ENCODE data around the gene KLK7. TPM values are rescaled to one million over a fixed set of nuclear protein-coding genes. Genes with fewer than 3 reads are reported as not detected.

The KLK7 gene
- total and polyA plus RNA-seq, 2 donors (not counting 3 experiments of a cell fraction or from before 2014, with no cell fraction given): not detected

- Histone ChIP-seq H3K9ac (replicated peaks; ENCODE audit: extremely low read depth, insufficient read depth, low read length) (no peak overlapping the region), H3K27me3 (ENCODE audit: control insufficient read depth in 2 of 2, insufficient read depth in 2 of 2, low read length in 2 of 2) (no peaks in the 10 kb centered on the region), H2AFZ (ENCODE audit: low read depth, low read length) (no peak overlapping the region), H3K36me3 (ENCODE audit: control insufficient read depth in 2 of 2, extremely low read depth in 1 of 2, insufficient read depth in 2 of 2, low read length in 2 of 2) (no peaks in the 10 kb centered on the region), H3K4me3 (replicated peaks in 1 of 3; ENCODE audit: insufficient read depth in 1 of 3, low read depth in 1 of 3, low read length in 3 of 3) (no peak overlapping the region), H3K4me2 (ENCODE audit: insufficient read depth, low read length) (no peak overlapping the region), H3K9me3 (replicated peaks; ENCODE audit: control insufficient read depth, insufficient read depth, low read length) (no peaks in the 10 kb centered on the region), H4K20me1 (replicated peaks; ENCODE audit: control insufficient read depth, extremely low read depth, insufficient read depth, low read length) (no peaks in the 10 kb centered on the region), H3K9me1 (replicated peaks; ENCODE audit: control insufficient read depth, extremely low read depth, insufficient read depth, low read length) (no peaks in the 10 kb centered on the region), H3K4me1 (ENCODE audit: control insufficient read depth, extremely low read depth, insufficient read depth, low read length) (no peaks in the 10 kb centered on the region), H3K79me2 (ENCODE audit: control insufficient read depth, insufficient read depth, low read length) (no peaks in the 10 kb centered on the region), H3K27ac (ENCODE audit: insufficient read depth, low read depth, low read length) (no peak overlapping the region)
- dilution Hi-C loops (cut with MboI; ENCODE audit: extremely low pct_ligation_motif_present, low sequenced_read_pairs) (no loop called here), intact Hi-C loops (cut with micrococcal nuclease) (no loop called here)
- no peak for TF ChIP-seq MAX (IDR thresholded peaks at IDR 0.05; ENCODE audit: insufficient read depth, insufficient read length)
- FAIRE-seq: no peak
- no peak for DNase-seq (ENCODE audit: low read depth, low spot score)
- ChIA-PET CTCF (no interaction called here), POLR2A (no interaction called here)
- BruUV-seq (replicated peaks): no TSS peak
Observed at GRCh38 chr19:51003316-51003715, 19.6 kb upstream of the KLK7 start.

- Histone ChIP-seq H3K36me3 (ENCODE audit: control insufficient read depth in 2 of 2, extremely low read depth in 1 of 2, insufficient read depth in 2 of 2, low read length in 2 of 2) (no peaks in the 10 kb centered on the region), H3K79me2 (ENCODE audit: control insufficient read depth, insufficient read depth, low read length) (no peaks in the 10 kb centered on the region), H3K4me3 (replicated peaks in 1 of 3; ENCODE audit: insufficient read depth in 1 of 3, low read depth in 1 of 3, low read length in 3 of 3) (no peak overlapping the region), H3K4me1 (ENCODE audit: control insufficient read depth, extremely low read depth, insufficient read depth, low read length) (no peaks in the 10 kb centered on the region), H3K9me1 (replicated peaks; ENCODE audit: control insufficient read depth, extremely low read depth, insufficient read depth, low read length) (no peaks in the 10 kb centered on the region), H3K9ac (replicated peaks; ENCODE audit: extremely low read depth, insufficient read depth, low read length) (no peak overlapping the region), H2AFZ (ENCODE audit: low read depth, low read length) (no peak overlapping the region), H3K9me3 (replicated peaks; ENCODE audit: control insufficient read depth, insufficient read depth, low read length) (no peaks in the 10 kb centered on the region), H4K20me1 (replicated peaks; ENCODE audit: control insufficient read depth, extremely low read depth, insufficient read depth, low read length) (no peaks in the 10 kb centered on the region), H3K4me2 (ENCODE audit: insufficient read depth, low read length) (no peak overlapping the region), H3K27me3 (ENCODE audit: control insufficient read depth in 2 of 2, insufficient read depth in 2 of 2, low read length in 2 of 2) (no peaks in the 10 kb centered on the region), H3K27ac (ENCODE audit: insufficient read depth, low read depth, low read length) (no peak overlapping the region)
- no TSS peak for BruUV-seq (replicated peaks)
- TF ChIP-seq FOS (IDR thresholded peaks at IDR 0.05; ENCODE audit: borderline replicate concordance, insufficient read depth, low read length): no peak
- no peak for TF ChIP-seq MAX (IDR thresholded peaks at IDR 0.05; ENCODE audit: insufficient read depth, insufficient read length)
- TF ChIP-seq POLR2A (IDR thresholded peaks at IDR 0.05; ENCODE audit: low read depth, low read length): no peak
- TF ChIP-seq EZH2 (IDR thresholded peaks at IDR 0.05; ENCODE audit: borderline replicate concordance, low read depth, low read length, severe bottlenecking): no peak
- no peak for TF ChIP-seq JUN (IDR thresholded peaks at IDR 0.05; ENCODE audit: borderline replicate concordance, insufficient read depth, insufficient read length, low read depth)
- TF ChIP-seq GATA2 (IDR thresholded peaks at IDR 0.05; ENCODE audit: insufficient read depth, insufficient read length, low read depth, low read length): no peak
- TF ChIP-seq CTCF (IDR thresholded peaks at IDR 0.05; ENCODE audit: extremely low read depth in 1 of 2, insufficient read depth in 1 of 2, low read depth in 1 of 2, low read length in 2 of 2): no peak
- no peak for TF ChIP-seq POLR2AphosphoS5 (IDR thresholded peaks at IDR 0.05; ENCODE audit: insufficient read depth, low read depth, low read length)
- no peak for TF ChIP-seq MYC (IDR thresholded peaks at IDR 0.05; ENCODE audit: low read depth, low read length)
- ChIA-PET CTCF (interaction anchor here (1.0 kb wide), 1 partner anchor 18 kb away, joined by 3 read pairs; no protein-coding TSS in a partner anchor), POLR2A (no interaction called here)
- intact Hi-C loops (cut with micrococcal nuclease) (no loop called here), dilution Hi-C loops (cut with MboI; ENCODE audit: extremely low pct_ligation_motif_present, low sequenced_read_pairs) (no loop called here)
- DNase-seq (ENCODE audit: low read depth, low spot score) (no peak), FAIRE-seq (no peak)
Observed at GRCh38 chr19:51002542-51003311, 19.0 kb upstream of the KLK7 start.

Measured in endothelial cell of umbilical vein (primary cell).